ENCODE results near the gene WDR93.

WDR93 gene

DNA sequence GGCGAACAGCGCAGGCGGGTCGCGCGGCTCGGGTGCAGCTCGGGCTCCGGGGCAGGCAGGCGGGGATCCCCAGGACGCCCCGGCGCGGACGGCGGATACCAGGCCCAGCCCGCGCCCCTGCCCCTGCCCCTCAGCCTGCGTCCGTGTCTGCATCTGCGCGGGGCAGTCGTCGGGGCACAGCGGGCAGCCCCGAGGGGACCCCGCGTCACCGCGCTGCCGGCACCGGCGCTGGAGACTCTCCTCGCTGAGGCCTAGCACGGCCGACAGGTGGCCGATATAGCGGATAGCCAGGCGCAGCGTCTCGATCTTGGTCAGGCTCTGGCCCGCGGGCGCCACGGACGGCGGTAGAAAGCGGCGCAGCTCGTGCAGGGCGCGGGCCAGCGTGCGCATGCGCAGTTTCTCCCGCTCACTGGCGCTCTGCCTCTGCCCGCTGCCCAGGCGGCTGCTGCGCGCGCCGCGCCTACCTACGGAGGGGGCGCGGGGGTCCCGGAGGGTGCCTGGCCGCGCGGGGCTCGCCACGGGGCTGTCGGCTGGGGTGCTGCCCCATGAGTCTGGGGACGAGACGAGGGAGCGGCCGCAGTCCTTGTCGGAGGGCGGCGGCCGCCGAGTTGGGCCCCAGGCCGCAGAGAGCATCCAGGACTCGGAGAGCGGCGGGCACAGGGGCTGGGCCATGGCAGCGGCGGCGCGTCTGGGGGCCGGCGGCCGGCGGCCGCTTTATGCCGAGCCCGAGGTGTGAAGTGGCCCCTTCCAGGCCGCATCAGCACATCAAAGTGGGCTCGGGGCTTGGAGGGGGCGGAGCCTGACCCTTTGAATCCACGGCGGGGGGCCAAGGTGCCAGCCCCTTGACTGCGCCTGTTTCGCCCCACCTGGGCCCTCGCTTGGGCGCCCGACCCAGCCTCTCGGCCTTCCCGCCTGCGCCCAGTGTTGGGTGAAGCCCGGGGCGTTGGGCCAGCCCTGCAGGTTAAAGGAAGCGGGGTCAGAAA, 60.2 kb downstream of the WDR93 start, which contains the start of gene MESP1:
Gene MESP1 (minus strand): TSS at position 690 of the 983 bp plus-strand sequence. CDS start 18 bp downstream, at position 672.
- DNase-seq, result peak; percentile 77

DNA sequence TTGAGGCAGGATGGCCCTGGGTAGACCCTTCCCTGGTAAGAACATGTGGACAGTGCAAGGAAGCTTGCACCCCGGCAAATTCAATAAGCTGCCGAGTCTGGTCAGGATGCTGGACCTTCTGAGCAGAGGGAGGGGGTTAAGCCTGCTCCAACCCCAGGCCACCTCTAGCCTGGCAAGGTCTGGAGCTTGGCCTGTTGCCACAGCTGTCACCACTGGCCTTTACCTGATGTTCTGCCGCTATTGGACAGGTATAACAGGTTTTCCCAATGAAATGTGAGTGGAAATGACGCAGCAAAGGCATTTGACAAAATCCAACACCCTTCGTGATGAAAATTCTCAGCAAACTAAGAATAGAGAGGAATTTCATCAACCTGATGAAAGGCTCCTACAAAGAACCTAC, 61.1 kb downstream of the WDR93 start:
- DNase-seq, result no peak

DNA sequence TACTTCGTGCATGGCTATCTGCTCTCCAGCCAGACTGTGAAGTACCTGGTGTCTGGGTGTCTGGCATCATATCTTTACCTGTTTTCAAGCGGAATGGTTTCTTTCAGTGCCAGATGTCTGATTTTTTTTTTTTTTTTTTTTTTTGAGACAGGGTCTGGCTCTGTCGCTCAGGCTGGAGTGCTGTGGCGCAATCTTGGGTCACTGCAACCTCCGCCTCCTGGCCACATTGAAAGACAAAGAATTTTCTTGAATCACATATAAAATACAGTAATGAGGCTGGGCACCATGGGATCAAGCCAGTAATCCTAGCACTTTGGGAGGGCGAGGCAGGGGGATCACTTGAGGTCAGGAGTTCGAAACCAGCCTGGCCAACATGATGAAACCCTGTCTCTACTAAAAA, 63.2 kb downstream of the WDR93 start:
- DNase-seq, result no peak

DNA sequence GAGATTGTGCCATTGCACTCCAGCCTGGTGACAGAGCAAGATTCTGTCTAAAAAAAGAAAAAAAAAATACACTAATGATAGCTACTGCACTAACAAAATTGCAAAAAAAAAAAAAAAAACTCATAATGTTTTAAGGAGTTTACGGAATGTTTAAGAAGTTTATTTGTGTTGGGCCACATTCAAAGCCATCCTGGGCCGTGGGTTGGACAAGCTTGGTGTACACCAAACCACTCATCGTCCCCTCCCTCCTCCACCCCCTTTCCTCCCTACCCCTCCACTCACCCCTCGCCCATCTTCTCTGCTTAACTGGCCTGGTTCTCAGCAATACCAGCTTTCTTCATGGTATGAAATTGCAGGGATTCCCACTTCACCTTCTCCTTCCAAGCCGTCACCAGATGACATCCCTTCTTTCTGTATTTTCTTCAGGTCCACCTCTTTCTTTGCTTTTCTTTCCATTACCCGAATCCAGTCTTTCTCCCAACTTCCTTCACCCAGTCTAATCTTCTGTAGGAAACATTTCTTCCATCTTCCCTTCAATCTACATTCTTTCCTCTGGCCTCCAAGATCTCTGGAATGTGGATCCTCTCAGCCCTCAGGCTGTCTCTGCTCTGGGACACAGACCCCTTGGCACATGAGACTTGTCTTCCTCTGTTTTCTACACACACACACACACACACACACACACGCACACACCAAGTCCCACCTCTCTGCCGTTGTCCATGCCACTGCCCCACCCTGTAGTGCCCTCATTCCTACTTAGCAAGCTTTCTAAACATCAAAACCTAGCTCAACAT, 63.9 kb downstream of the WDR93 start:
- no peak for DNase-seq

DNA sequence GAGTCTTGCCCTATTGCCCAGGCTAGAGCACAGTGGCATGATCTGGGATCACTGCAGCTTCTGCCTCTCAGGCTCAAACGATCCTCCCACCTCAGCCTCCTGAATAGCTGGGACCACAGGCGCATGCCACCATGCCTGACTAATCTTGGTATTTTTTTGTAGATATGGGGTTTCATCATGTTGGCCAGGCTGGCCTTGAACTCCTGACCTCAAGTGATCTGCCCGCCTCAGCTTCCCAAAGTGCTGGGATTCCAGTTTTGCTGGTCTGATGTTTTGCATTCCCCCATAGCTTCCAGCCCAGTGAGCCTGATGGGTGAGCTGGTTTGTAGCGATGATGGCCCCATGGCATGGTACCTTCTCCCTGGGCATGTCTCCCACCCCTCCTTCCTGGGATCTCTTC, 65.1 kb downstream of the WDR93 start:
- no peak for DNase-seq

DNA sequence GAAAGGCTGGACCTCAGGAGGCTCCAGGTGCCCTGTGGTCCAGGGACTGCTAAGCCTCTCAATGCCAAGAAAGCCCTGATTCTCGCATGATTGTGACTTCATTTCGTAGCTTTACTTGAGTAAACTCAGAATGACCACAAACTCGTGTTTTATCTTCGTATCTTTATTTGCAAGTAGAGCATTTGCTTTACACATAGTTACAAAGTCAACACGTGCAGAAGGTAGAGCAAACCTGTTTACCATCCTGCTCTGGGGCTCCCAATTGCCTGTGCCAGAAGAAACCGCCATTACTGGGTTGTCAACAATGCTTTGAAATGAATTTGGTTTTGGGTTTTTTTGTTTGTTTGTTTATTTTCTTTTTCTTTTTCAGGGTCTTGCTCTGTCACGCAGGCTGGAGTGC, 66.3 kb downstream of the WDR93 start:
- DNase-seq, result no peak

DNA sequence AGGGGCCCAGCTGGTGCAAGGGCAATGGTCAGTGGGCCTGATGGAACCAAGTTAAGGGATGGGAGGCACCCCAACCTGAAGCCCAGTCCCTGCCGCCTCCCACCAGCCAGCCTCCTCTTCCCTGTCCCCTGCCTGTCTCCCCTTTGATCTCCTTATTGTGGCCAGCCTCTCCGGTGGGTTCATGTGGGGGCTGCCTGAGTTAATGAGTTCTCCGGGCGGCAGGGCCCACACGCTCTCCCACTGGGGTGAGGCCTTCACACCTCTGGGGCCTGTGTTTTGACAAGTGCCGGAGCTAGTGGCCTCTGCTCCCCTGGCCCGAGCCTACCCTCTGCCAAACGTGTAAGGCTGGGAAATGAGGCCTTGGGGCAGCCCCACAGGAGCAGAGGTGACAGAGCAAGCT, 67.7 kb downstream of the WDR93 start:
- no peak for DNase-seq

DNA sequence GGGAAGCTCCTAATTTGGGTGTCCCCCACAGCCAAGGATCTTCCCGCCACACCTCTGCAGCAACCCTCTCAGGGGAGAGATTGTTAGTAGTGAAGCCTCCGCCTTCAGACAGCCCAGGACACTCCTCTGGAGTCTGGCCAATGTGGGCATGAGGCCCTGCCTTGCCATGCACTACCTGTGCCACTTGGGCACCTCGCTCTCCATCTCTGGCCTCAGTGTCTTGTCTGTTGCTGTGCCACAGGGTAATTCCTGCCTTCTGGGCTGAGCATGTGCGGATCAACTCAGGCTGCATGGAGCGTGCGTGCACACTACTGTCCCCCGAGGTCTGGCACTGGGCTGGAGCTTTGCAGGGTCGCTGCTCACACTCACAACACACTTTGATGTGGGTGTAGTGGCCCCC, 68.4 kb downstream of the WDR93 start:
- no peak for DNase-seq

DNA sequence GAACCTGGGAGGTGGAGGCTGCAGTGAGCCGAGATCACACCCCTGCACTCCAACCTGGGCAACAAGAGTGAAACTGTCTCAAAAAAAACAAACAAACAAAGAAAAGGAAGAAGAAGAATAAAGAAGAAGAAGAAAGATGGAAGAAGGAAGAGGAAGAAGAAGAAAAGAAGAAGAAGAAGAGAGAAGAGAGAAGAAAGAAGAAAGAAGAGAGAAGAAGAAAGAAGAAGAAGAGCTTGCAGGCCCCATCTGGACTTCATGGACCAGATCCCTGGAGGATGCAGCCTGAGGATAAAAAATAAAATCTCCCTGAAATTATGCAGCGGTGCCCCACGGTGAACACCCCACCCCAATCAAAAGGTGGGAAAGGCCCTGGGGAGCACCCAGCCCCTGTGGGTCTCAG, 69.2 kb downstream of the WDR93 start:
- no peak for DNase-seq

DNA sequence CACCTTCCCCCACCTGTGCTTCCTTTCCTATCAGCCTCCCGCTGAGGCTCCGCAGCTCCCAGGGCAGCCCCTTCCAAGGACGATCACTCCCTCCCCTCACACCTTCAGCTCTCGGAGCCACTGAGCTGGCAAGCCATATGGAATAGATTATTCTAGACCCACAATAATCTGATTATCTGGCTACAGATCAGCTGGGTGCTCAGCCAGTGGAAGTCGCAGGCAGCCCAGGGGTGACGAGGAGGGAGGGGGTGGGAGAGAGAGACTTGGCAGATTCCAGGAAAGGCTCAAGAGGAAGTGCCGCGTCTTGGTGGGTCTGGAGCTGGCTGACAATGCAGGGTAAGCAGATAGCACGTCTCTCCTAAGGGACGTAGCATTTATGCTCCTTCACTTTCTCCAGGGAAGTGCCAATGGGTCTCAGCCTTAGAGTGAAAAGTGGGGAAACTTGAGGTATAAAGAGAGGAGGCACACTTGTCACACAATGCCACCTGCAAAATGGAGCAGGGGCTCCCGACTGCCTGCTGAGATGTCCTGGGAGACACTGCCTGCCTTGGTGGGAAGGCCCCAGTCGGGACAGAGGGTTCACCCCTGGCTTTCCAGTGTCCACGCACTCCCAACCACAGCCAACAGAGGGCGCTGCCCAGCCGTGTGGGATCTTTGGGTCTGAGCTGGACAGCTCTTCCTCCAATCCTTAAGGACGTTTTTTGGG, 69.8 kb downstream of the WDR93 start:
- peak; percentile 61 for DNase-seq

DNA sequence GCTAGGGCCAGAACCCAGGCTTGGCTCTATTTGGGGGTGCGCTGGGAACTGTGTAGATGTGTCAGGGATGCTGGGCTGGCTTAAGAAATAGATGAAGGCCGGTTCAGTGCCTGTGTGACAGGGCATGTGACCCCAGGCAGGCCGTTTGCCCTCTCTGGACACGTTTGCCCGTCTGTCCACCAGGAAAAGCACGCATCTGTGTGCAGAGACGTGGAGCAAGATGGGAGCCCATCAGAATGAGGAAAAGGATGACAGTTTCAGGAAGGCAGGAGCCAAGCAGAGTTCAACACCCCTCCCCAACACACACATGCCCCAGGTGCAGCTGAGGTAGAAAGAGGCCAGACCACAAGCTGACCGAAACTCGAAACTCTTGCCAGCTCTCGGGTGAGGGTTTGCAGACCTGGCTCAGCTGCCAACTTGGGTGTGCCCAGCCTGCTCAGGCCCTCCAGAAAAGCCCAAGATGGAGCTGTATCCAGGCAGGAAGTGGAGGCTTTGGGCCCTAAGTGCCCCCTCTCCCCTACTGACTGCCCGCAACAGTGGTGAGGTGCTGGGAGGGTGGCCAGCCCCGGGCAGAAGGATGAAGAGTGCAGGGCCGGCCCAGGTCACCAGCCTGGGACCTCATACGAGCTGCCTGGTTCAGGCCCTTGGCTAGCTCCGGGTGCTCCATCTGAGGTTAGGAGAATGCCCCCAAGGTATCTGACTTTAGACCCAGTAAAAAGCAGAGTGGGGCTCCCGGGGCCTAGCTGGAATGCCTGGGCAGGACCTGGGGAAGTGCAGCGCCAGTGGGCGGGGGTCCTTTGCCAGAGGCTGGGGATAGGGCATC, 70.6 kb downstream of the WDR93 start:
- DNase-seq, result no peak

DNA sequence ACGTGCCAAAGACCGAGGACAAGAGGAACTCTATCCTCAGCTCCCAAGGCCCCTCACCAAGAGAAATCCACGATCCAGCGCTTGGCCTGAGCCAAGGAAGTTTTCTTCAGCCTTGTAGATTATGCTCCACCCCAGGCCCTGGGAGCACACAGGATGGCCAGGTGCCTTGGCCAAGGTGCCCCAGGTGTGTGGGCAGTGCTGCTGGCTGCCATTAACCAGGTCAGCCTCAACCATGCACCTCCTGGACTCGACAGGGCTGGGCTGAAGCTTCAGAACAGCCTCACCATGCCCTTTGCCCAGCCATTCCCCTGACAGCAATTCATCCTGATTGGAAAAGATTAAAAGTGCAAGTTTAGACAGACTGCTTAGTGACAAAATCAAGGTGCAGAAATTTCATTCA, 71.3 kb downstream of the WDR93 start:
- DNase-seq, result no peak

DNA sequence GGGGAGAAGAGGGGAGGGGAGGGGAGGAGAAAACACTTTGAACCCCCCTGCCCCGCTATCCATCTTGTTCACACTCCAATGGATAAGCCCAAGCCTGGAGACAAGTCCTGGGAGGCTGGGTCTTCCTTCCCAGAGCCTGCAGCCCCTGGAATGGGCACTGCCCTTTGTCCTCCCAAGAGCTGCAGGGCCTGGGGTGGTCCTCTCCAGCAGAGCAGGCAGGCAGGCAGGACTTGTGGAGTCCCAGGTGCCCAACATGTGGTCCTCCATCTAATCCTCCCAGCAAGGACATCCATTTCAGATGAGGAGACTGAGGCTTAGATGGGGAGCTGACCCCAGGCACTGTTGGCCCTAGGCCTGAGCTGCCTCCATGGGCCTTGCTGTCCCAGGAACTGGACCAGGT, 75.1 kb downstream of the WDR93 start:
- DNase-seq, result no peak

DNA sequence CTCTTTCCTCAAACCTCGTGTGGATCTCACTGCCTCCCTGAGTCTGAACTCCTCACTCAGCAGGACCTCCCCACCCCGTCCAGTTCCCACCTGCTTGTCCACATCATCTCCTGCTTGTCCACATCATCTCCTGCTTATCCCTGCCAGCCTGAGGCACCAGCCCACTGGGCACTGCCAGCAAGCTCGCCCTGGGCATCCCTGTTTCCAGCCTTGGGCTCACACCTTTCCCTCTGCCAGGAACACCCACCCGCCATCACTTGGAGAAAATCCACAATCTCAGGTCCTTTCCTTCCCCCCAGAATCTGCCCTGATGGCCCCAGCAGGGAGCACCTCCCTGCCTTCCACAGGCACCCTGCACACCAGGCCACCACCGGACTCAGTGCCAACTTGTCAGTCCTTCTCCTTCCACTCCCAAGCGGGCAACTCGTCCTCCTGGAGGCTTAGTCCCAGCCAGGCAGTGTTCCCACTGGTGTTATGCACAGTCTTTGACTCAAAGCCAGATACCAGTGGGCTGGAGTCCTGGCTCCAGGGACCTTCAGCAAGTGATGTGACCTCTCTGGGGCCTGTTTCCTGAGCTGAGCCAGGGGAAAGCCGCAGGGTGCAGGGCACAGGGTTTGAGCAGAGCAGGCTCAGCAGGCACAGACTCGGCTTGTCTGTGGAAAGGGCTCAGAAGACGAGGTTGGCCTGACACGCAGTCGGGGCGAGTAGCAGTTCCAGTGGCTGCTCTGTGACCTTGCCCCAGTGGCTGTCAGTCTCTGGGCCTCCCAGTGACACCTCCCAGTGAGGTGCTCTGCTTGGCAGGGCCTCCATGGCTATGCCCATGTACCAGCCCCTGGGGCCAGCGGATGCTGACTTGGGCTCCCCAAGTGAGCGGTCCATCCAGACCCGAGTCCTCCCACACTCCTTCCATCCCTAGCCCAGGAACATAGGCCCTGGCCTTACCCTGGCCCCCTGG, 76.0 kb downstream of the WDR93 start:
- DNase-seq, result no peak

DNA sequence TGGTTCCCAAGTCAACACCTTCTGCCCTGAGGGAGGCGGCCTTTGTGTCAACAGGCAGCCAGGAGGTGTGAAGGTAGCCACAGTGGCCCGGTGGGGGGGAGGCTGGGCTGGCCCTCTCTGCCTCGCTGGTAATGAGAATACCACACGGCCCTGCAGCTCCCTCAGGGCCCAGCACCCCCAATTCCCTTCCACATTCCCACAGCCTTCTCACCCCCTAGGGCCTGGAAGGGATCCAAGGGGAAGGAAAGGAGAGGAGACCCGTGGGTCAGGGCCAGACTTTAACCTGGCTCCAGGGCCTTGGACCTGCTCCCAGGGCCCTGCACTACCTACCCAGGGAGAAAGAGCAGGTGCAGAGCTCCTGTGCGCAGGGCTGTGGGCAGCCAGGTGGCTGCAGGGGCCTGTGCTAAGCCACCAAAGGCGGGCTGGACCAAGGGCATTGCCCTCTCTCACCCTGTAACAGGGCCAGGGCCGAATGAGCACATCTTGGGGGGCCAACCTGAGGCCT, 76.9 kb downstream of the WDR93 start:
- DNase-seq, result no peak

DNA sequence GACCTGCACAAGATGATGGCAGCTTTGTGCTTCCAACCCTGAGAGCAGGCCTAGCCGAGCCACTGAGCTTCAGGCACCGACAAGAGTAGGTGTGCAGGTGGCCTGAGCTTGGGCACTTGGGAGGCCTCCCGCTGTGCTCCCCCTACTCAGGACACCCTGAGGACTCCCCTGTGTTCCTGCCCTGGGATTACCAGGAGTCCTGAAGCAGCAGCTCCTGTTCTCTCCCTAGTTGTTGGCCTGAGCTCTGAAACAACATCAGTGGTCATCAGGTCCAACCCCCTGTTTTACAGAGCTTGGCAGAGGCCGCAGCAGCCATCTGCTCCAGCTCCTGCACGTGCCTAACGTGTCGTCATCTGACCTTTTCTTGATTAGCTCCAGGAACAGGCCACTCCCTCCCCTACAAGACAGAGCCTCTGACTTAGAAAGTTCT, 77.5 kb downstream of the WDR93 start:
- DNase-seq, result no peak

DNA sequence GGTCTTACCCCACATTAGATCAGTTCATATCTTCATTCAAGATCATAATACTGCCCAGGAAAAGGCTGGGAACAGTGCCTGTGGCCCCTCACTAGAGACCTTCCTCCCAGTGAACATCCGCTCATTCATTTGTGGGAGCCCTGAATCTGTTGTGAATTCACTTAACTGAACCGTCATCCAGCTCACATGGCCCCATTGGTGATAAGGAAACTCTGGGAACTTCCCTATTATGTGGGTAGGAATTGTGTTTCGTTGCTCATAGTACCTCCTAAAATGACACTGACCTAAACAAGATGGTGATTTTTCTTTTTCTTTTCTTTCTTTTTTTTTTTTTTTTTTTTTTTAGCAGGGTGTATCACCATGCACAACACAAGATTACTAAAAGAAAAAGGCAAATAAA, 78.8 kb downstream of the WDR93 start:
- no peak for DNase-seq

DNA sequence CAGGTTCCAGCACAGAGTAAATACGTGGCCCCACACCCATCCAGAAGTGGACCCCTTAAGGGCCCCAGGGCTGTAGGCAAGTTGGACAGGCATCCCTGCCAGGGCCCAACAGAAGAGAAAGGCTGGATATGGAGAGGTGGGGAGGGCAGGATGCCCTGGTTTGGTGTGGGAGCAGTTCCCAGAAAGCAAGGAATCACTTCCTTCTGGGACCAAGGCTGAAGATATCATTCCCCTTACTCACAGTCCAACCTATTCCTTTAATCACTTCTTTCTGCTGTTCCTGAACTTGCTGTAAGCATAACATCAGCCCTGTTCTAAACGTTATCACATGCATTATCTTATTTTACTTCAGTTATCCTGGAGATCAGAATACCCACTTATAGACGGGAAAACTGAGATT, 79.4 kb downstream of the WDR93 start:
- DNase-seq, result no peak

DNA sequence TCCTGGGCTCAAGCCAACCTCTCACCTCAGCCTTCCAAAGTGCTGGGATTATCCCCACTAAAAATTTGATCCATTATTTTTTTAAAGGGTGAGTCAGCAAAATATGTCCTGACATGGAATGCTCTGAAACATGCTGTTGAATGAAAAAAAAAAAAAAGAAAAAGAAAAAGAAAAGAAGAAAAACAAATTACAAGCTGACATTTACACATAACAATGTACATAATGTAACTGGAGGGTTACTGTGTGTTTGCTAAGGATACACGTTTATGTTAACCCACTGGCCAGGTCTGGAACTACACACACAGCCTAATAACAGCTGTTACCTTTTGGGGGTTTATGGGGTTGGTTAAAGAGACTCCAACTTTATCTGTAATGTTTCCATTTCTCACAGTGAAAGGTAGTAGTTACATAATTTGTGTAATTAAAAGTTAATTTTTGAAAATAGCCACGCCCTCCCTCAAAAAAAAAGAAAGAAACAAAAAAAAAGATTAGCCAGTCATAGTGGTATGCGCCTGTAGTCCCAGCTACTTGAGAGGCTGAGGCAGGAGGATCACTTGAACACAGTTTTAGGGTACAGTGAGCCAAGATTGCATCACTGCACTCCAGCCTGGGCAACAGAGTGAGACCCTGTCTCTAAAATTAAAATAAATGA, 82.4 kb downstream of the WDR93 start:
- no peak for DNase-seq

DNA sequence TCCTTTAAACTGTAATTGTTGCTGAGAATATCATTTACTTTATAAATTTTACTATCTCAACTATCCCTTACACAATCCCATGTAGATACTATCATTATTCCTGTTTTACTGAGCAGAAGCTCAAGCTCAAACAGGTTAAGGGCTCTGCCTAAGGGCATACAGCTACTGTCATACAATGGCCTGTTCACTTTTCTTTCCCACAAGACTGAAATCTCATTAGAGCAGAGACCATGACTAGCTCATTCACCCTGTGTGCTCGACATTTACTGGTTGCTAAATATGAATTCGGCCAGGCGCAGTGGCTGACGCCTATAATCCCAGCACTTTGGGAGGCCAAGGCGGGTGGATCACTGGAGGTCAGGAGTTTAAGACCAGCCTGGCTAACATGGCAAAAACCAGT, 83.9 kb downstream of the WDR93 start:
- DNase-seq, result no peak

Data from KG1 (cell line).